ENCODE data around the gene TENT5A.

The TENT5A gene

DNA sequence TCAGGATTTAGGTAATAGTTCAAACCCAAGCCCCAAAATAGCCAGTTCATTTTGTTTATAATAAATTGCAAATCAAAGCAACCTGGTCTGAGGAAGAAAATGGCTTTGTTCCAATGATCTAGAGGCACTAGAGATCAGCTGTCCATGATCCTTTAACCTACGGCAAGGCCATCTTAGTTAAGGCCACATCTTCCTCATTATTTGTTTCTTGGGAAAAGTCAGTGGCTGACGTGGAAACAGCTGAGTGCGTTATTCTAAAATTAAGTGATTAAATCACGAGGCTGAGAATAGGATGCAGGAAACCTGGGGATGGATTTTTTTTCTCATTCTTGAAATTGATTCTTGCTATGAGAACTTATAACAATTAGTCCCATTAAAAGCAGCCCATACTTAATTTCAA is 10.1 kb upstream of the TENT5A start:
- TF ChIP-seq, protein P1, sequence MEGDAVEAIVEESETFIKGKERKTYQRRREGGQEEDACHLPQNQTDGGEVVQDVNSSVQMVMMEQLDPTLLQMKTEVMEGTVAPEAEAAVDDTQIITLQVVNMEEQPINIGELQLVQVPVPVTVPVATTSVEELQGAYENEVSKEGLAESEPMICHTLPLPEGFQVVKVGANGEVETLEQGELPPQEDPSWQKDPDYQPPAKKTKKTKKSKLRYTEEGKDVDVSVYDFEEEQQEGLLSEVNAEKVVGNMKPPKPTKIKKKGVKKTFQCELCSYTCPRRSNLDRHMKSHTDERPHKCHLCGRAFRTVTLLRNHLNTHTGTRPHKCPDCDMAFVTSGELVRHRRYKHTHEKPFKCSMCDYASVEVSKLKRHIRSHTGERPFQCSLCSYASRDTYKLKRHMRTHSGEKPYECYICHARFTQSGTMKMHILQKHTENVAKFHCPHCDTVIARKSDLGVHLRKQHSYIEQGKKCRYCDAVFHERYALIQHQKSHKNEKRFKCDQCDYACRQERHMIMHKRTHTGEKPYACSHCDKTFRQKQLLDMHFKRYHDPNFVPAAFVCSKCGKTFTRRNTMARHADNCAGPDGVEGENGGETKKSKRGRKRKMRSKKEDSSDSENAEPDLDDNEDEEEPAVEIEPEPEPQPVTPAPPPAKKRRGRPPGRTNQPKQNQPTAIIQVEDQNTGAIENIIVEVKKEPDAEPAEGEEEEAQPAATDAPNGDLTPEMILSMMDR (IDR thresholded peaks at IDR 0.05), result no peak

DNA sequence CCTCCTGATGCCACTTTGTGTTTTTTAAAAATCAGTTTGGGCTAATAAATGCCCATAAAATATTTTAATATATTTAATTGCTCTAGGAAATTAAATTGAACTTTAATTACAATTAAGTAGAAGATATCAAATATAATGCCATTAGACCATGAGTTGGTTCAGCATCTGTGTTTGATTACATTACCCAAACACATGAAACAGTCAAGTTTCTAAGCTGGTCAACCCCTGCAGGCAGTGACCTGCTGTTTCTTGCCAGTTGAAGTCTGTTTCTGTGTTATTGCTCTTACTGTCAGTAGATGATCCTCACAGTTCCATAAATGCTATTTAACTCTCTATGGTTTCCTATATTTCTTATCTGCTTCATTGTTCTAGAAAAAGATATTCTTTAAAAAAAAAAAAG is 9.7 kb upstream of the TENT5A start:
- TF ChIP-seq, protein P1 (IDR thresholded peaks at IDR 0.05), result no peak

DNA sequence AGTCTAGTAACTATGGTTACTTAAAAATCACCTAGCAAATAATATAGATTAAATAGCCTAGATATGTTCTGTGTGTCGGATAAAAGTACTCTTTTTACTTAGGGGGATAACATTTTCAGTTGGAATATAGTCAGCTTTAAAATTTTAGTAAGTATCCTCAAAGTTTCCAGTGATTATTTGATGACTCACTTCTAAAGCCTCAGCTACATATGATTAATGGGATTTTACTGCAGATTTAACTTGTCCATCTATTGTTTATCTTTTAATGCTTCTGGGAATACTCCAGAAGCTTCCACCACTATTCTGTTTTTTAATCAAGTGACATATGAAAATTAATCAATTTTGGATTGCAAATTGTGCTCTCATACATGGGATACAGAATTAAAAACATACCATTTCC is 8.7 kb upstream of the TENT5A start:
- TF ChIP-seq, protein P1 (IDR thresholded peaks at IDR 0.05), result no peak

DNA sequence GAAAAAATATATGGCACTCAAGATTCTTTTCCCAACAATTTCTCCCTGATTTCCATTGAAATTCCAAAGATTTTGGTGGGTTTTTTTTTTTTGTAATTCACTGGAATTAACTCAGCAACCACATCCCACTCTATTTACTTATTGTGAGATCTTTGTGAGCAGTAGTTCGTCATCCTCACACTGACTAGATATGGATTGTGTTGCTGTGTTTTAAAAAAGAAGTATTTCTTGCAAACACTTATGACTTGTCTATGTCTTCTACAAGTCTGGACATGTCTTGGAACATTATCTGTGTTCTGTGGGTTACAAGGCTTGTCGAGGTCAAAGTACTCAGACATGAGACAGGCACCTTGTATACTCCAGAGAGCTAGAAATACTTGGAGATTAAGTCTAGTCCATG is 7.3 kb upstream of the TENT5A start:
- TF ChIP-seq, protein P1 (IDR thresholded peaks at IDR 0.05), result no peak

DNA sequence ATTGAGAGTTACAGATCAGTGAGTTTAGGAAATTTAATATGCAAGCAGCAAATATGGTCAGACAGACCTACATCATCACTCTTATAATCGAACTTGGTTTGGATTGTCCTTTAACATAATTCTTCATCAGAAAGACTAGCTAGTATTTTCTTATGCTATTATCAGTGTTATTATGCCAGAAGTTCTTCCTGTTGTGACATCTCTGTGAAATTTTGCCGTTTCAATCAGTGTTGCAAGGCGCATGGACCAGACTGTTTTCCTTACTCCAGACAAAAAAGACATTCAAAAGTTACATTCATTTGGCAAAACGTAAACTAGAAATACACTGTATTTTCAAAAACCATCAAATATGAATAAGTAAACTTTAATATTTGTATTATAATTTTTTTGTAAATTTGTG is 5.7 kb upstream of the TENT5A start:
- TF ChIP-seq, protein P1 (IDR thresholded peaks at IDR 0.05), result no peak

DNA sequence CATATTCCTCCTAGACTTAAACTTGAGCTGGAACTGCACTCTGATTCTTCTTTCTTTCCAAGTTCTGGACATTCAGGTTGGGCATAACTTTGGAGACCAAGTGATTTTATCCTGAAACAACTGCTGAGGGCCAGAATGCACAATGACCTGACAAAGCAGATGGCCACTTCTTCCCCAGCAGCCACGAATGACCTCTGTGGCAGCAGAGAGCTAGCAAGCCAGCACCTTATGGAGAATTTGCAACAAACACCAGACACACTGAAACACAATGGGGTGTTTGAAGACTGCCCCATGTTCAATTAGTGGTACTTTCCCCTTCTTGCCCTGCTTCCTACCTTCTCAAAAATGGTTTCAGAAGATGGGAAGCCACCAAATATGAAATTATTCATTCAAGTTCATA is 4.2 kb upstream of the TENT5A start:
- TF ChIP-seq, protein P1 (IDR thresholded peaks at IDR 0.05), result no peak

DNA sequence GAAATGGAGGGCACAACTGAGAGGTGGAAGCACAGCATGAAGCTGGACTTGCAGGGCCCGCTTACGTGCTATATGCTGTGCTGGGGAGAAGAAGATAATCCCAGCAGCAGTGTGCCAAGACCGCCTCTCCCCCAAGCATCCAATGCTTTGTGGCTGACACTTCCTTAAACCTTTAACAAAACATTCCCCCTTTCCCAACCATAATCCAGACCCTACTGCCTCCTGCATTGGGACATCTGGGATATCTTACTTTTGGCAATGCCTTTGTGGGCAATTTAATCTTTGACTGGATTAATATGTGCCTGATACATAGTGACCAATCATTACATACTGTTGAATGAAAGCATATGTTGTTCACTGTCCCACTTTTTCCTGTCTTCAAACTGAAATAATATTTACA is 3.1 kb upstream of the TENT5A start:
- TF ChIP-seq, protein P1 (IDR thresholded peaks at IDR 0.05), result no peak

DNA sequence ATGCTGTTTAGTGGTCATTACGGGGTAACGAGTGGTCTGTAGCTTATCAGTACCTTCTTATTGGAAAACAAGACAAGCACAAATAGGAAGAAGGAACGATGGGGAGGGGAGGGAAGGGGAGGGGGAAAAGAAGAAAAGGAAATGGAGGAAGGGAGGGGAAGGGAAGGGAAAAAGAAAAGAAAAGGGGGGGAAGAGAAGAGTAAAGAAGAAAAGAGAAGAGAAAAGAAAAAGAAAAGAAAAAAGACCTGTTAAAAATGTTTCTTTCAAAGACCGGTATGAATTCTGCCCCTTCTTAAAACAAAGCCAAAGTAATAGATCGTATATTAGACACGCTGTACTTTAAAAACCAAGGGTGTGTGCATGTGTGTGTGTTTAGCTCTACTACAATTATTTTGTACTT is 2.4 kb upstream of the TENT5A start:
- TF ChIP-seq, protein P1 (IDR thresholded peaks at IDR 0.05), result no peak
